GM23338 (cell line): ENCODE measurements around the gene S1PR3. TPM values are rescaled to one million over a fixed set of nuclear protein-coding genes. Genes with fewer than 3 reads are reported as not detected.

Experiments
- ATAC-seq: fragments of 200-7000 bp; cut with Tn5 transposase; 3 replicates; pipeline ENCODE4 v1.9.1; 2020
- DNase-seq: peaks from one replicate; pipeline ENCODE4 v3.0.0-alpha.2; 2015; ENCODE audit warnings: low spot score
- H2AFZ ChIP-seq: fragments of 200-600 bp; sonication (generic); 2 replicates; pipeline ENCODE4 v1.8.0; 2016; ENCODE audit warnings: antibody characterized with exemption, mild to moderate bottlenecking, moderate library complexity
- H3F3A ChIP-seq: fragments of 200-600 bp; sonication (generic); replicated peaks from 2 replicates; pipeline ENCODE4 v1.8.0; 2017; ENCODE audit warnings: antibody characterized with exemption, mixed run types, low read depth
- H3K27ac ChIP-seq: fragments of 200-600 bp; sonication (generic); 2 replicates; pipeline ENCODE4 v1.6.1; 2016; ENCODE audit warnings: low read depth
- H3K27me3 ChIP-seq: fragments of 200-600 bp; sonication (generic); 2 replicates; pipeline ENCODE4 v1.8.0; 2016; ENCODE audit warnings: mild to moderate bottlenecking, mixed run types, moderate library complexity; ENCODE audit not compliant: insufficient read depth
- H3K36me3 ChIP-seq: fragments of 200-600 bp; sonication (generic); 2 replicates; pipeline ENCODE4 v1.8.0; 2016; ENCODE audit warnings: mild to moderate bottlenecking; ENCODE audit not compliant: insufficient read depth
- H3K4me1 ChIP-seq: fragments of 200-600 bp; sonication (generic); 2 replicates; pipeline ENCODE4 v1.8.0; 2016; ENCODE audit warnings: mild to moderate bottlenecking, moderate library complexity; ENCODE audit not compliant: insufficient read depth
- H3K4me2 ChIP-seq: fragments of 200-600 bp; sonication (generic); 2 replicates; pipeline ENCODE4 v1.7.1; 2017; ENCODE audit warnings: mixed run types
- H3K4me3 ChIP-seq: fragments of 200-600 bp; sonication (generic); 2 replicates; pipeline ENCODE4 v1.6.1; 2016; ENCODE audit warnings: mixed run types
- H3K79me2 ChIP-seq: fragments of 200-600 bp; sonication (generic); replicated peaks from 2 replicates; pipeline ENCODE4 v1.8.0; 2017; ENCODE audit warnings: mild to moderate bottlenecking; ENCODE audit not compliant: insufficient read depth
- H3K9me2 ChIP-seq: fragments of 200-600 bp; sonication (generic); 2 replicates; pipeline ENCODE4 v1.8.0; 2017; ENCODE audit not compliant: insufficient read depth
- H4K20me1 ChIP-seq: fragments of 200-600 bp; sonication (generic); replicated peaks from 2 replicates; pipeline ENCODE4 v1.8.0; 2017; ENCODE audit warnings: mild to moderate bottlenecking; ENCODE audit not compliant: insufficient read depth
- H3K27ac Mint-ChIP-seq: 2 replicates; pipeline ENCODE4 v1.8.0; 2020; ENCODE audit warnings: inconsistent platforms, mild to moderate bottlenecking, moderate library complexity, mixed read lengths
- H3K27me3 Mint-ChIP-seq: 3 replicates; pipeline ENCODE4 v1.8.0; 2022; ENCODE audit warnings: low read depth, mild to moderate bottlenecking, moderate library complexity, mixed read lengths, inconsistent platforms; ENCODE audit not compliant: insufficient read depth, poor library complexity
- H3K36me3 Mint-ChIP-seq: 3 replicates; pipeline ENCODE4 v1.8.0; 2021; ENCODE audit warnings: low read depth, mild to moderate bottlenecking, inconsistent platforms, moderate library complexity, mixed read lengths
- H3K4me1 Mint-ChIP-seq: 3 replicates; pipeline ENCODE4 v1.8.0; 2020; ENCODE audit warnings: mild to moderate bottlenecking, inconsistent platforms, mixed read lengths
- H3K4me3 Mint-ChIP-seq: 3 replicates; pipeline ENCODE4 v1.8.0; 2021; ENCODE audit warnings: moderate library complexity, mild to moderate bottlenecking, inconsistent platforms, mixed read lengths
- H3K9me3 Mint-ChIP-seq: 3 replicates; pipeline ENCODE4 v1.8.0; 2020; ENCODE audit warnings: moderate library complexity, mild to moderate bottlenecking, inconsistent platforms, mixed read lengths
- ETS1 ChIP-seq: IDR thresholded peaks from 2 replicates; pipeline ENCODE4 v1.6.1; 2016; ENCODE audit warnings: antibody characterized with exemption
- JUNB ChIP-seq: IDR thresholded peaks from one replicate; pipeline ENCODE4 v1.6.1; 2016; ENCODE audit warnings: antibody characterized with exemption; ENCODE audit not compliant: unreplicated experiment
- POLR2AphosphoS5 ChIP-seq: IDR thresholded peaks from 2 replicates; pipeline ENCODE4 v1.6.1; 2016; ENCODE audit warnings: antibody characterized with exemption, low read depth
- ZNF331 ChIP-seq: fragments of 250-450 bp; sonication (Bioruptor Pico); IDR thresholded peaks from 2 replicates; pipeline ENCODE4 v1.5.0; 2020; ENCODE audit warnings: low read depth, mild to moderate bottlenecking, moderate library complexity
- ZNF462 ChIP-seq: fragments of 250-450 bp; sonication (Bioruptor Pico); IDR thresholded peaks from 2 replicates; pipeline ENCODE4 v1.5.0; 2020; ENCODE audit warnings: mild to moderate bottlenecking, moderate library complexity
- polyA plus RNA-seq: library from polyadenylated mRNA; unstranded; fragments of >200 nt; fragmentation: Nextera tagmentation; extraction: Ambion mirVana; gene quantifications from 2 replicates; pipeline ENCODE4 v1.2.1, GENCODE V29; 2016
- total RNA-seq: library from RNA; depleted of rRNA; stranded (reverse); fragments of >200 nt; shearing (Covaris generic); gene quantifications from 2 replicates; pipeline ENCODE4 v1.2.3, GENCODE V29; 2014
- TF ChIP-seq, protein P1 (sequence below), 2 experiments: fragments of 200-600 bp in 1 of 2; sonication (generic) in 1 of 2; conservative IDR thresholded peaks; 2 replicates each; pipeline versions ENCODE4 v1.5.1 to v1.6.1; 2016 to 2017; ENCODE audit warnings: antibody characterized with exemption in 2 of 2, low read depth in 2 of 2, mild to moderate bottlenecking in 2 of 2, moderate library complexity in 1 of 2

S1PR3 gene
- total and polyA plus RNA-seq, 2 experiments from 2014 or later, result 2.1 to 7.6 TPM

DNA sequence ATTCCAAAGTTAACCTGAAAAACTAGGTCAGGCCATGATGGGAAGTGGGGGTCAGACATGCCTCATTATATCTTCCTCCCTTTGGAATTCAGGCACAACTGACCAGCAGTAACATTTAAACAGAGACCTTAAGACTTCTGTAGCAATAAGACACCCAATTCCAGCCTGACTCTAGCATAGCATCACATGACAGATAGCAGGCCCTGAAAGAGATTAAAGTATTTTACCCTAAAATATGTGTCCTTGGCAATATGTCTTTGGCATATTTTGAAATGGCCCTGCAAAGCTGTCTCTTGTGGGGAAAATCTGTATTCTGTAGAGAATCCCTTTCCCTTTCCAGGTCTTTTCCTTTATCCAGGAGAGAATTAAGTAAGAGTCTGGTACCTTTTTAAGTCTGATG is 34.3 kb downstream of the S1PR3 start:
- H3F3A ChIP-seq, result no peaks in the 10 kb centered on the region
- TF ChIP-seq ZNF331 (CRISPR knock-in tag) (no peak), ETS1 (no peak), ZNF462 (CRISPR knock-in tag) (no peak), JUNB (no peak), POLR2AphosphoS5 (no peak)
- TF ChIP-seq, protein P1, sequence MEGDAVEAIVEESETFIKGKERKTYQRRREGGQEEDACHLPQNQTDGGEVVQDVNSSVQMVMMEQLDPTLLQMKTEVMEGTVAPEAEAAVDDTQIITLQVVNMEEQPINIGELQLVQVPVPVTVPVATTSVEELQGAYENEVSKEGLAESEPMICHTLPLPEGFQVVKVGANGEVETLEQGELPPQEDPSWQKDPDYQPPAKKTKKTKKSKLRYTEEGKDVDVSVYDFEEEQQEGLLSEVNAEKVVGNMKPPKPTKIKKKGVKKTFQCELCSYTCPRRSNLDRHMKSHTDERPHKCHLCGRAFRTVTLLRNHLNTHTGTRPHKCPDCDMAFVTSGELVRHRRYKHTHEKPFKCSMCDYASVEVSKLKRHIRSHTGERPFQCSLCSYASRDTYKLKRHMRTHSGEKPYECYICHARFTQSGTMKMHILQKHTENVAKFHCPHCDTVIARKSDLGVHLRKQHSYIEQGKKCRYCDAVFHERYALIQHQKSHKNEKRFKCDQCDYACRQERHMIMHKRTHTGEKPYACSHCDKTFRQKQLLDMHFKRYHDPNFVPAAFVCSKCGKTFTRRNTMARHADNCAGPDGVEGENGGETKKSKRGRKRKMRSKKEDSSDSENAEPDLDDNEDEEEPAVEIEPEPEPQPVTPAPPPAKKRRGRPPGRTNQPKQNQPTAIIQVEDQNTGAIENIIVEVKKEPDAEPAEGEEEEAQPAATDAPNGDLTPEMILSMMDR (conservative IDR thresholded peaks at IDR 0.05; ENCODE audit: low read depth in 2 of 2), result no peak
- no peaks in the 10 kb centered on the region for H3K36me3 ChIP-seq
- no peak overlapping the region for H3K4me3 Mint-ChIP-seq
- H3K27me3 ChIP-seq, result no peaks in the 10 kb centered on the region
- H3K27me3 Mint-ChIP-seq, result peaks cover 5% of the 10 kb centered on the region
- H3K9me3 Mint-ChIP-seq, result peaks cover 9% of the 10 kb centered on the region
- H3K27ac ChIP-seq, result no peak overlapping the region
- H3K4me2 ChIP-seq, result no peak overlapping the region
- H3K9me2 ChIP-seq, result peaks cover 5% of the 10 kb centered on the region; the same call in 1 of the 2 replicates
- H3K36me3 Mint-ChIP-seq, result peaks cover 10% of the 10 kb centered on the region; the same call in 2 of the 3 replicates
- H3K27ac Mint-ChIP-seq, result no peak overlapping the region
- 0 out of 2 replicates have a peak, but pooled peaks cover 6% of the 10 kb centered on the region for H3K4me1 ChIP-seq
- DNase-seq, result no peak
- ATAC-seq, result no peak
- H3K4me3 ChIP-seq, result no peak overlapping the region
- no peaks in the 10 kb centered on the region for H4K20me1 ChIP-seq
- no peaks in the 10 kb centered on the region for H3K79me2 ChIP-seq
- peaks cover 17% of the 10 kb centered on the region for H3K4me1 Mint-ChIP-seq
- no peak overlapping the region for H2AFZ ChIP-seq
